ENCODE results near the gene ZNF486.
A peak's percentile ranks its signal among the peaks of the same experiment; 100 is the strongest.
"Not testable (repeated sequence)": the region's sequence is repeated elsewhere in the genome, so short reads cannot be mapped to it uniquely, and the experiment has no call there.

The ZNF486 gene

GRCh38 chr19:20233105-20233504, 66.1 kb downstream of the ZNF486 start:
- DNase-seq (ENCODE audit: low read depth): no peak

- DNase-seq (ENCODE audit: low read depth): no peak
Observed at GRCh38 chr19:20235156-20235555, 68.1 kb downstream of the ZNF486 start.

GRCh38 chr19:20237773-20238623, 71.0 kb downstream of the ZNF486 start:
- peak; percentile 80 for DNase-seq (ENCODE audit: low read depth)

DNA sequence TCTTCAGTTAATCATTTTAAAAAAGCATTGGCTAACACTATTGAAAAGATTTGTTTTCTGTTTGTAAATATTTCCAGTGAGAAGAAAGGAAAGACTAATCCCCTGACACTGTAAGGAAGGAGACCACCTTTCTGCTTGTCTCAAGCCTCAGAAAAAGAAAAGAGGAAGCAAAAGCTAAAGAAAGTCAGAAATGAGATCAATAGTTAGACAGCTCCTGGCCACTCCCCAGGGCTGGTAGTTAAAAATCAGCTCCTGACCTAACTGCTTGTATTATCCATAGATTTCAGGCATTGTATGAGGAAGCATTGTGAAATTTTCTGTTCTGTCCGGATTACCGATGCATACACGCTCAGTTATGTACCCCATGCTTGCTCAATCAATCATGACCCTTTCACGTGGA, 76.6 kb downstream of the ZNF486 start:
- no peak for DNase-seq (ENCODE audit: low read depth)

- DNase-seq (ENCODE audit: low read depth): no peak
Observed at GRCh38 chr19:20244356-20244755, 77.3 kb downstream of the ZNF486 start.

GRCh38 chr19:20245309-20245708, 78.3 kb downstream of the ZNF486 start:
- no peak for DNase-seq (ENCODE audit: low read depth)

DNA sequence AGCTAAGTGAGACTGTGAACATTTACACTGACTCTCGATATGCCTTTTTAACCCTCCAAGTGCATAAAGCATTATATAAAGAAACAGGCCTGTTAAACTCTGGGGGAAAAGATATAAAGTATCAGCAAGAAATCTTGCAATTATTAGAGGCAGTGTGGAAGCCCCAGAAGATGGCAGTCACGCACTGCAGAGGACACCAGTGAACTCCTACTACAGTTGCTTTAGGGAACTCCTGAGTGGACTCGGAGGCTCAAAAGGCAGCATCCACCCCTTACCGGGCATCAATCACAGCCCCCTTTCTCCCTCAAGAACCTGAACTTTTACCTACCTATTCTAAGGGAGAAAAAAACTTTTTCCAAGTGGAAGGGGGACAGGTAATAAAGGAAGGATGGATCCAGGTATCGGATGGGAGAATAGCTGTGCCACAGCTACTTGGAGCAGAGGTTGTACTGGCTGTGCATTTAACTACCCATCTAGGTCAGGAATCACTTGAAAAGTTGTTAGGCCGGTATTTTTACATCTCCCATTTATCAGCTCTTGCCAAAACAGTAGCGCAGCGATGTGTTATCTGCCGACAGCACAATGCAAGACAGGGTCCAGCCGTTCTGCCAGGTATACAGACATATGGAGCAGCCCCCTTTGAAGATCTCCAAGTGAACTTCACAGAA, 80.1 kb downstream of the ZNF486 start:
- no peak for DNase-seq (ENCODE audit: low read depth)

- not testable (repeated sequence) for DNase-seq (ENCODE audit: low read depth)
Observed at GRCh38 chr19:20248258-20248657, 81.2 kb downstream of the ZNF486 start.

Measured in activated gamma-delta T cell treated with anti-CD3 and anti-CD28 coated beads, Interleukin-2, amount 50 U/mL, for 16 hours (primary cell).